Measurements from ENCODE around the gene POLRMT.
A peak's percentile ranks its signal among the peaks of the same experiment; 100 is the strongest.
"Not testable (repeated sequence)": the region's sequence is repeated elsewhere in the genome, so short reads cannot be mapped to it uniquely, and the experiment has no call there.

POLRMT gene

GRCh38 chr19:608155-609003 lies 25.0 kb downstream of the POLRMT start:
- Histone ChIP-seq H3K4me3 (ENCODE audit: low read depth, low read length) (no peak overlapping the region), H3K27ac (no peak overlapping the region), H3K27me3 (ENCODE audit: insufficient read depth, low read depth, severe bottlenecking) (no peaks in the 10 kb centered on the region), H3K36me3 (peaks cover 7% of the 10 kb centered on the region), H3K9me3 (ENCODE audit: severe bottlenecking) (no peaks in the 10 kb centered on the region)
- TF ChIP-seq CTCF (IDR thresholded peaks at IDR 0.05; ENCODE audit: low read depth, low read length): no peak
- DNase-seq: peak; percentile 44

GRCh38 chr19:607301-608154 lies 25.8 kb downstream of the POLRMT start:
- TF ChIP-seq CTCF (IDR thresholded peaks at IDR 0.05; ENCODE audit: low read depth, low read length): no peak
- Histone ChIP-seq H3K27me3 (ENCODE audit: insufficient read depth, low read depth, severe bottlenecking) (no peaks in the 10 kb centered on the region), H3K4me3 (ENCODE audit: low read depth, low read length) (no peak overlapping the region), H3K9me3 (ENCODE audit: severe bottlenecking) (no peaks in the 10 kb centered on the region), H3K27ac (no peak overlapping the region), H3K36me3 (0 out of 2 replicates have a peak, but pooled peaks cover 3% of the 10 kb centered on the region)
- no peak for DNase-seq

- H3K27me3 ChIP-seq (ENCODE audit: insufficient read depth, low read depth, severe bottlenecking); H3K4me3 ChIP-seq (ENCODE audit: low read depth, low read length); H3K27ac ChIP-seq; H3K9me3 ChIP-seq (ENCODE audit: severe bottlenecking); DNase-seq; H3K36me3 ChIP-seq: not testable (repeated sequence)
Measured at GRCh38 chr19:605061-605971, 28.0 kb downstream of the POLRMT start.

GRCh38 chr19:604355-604754 lies 29.0 kb downstream of the POLRMT start:
- Histone ChIP-seq H3K27me3 (ENCODE audit: insufficient read depth, low read depth, severe bottlenecking) (no peaks in the 10 kb centered on the region), H3K27ac (no peak overlapping the region), H3K36me3 (no peaks in the 10 kb centered on the region), H3K4me3 (ENCODE audit: low read depth, low read length) (no peak overlapping the region), H3K9me3 (ENCODE audit: severe bottlenecking) (peaks cover 4% of the 10 kb centered on the region)
- DNase-seq: peak; percentile 52
- no peak for TF ChIP-seq CTCF (IDR thresholded peaks at IDR 0.05; ENCODE audit: low read depth, low read length)

- H3K36me3 ChIP-seq; H3K27ac ChIP-seq; DNase-seq; H3K4me3 ChIP-seq (ENCODE audit: low read depth, low read length); H3K9me3 ChIP-seq (ENCODE audit: severe bottlenecking); H3K27me3 ChIP-seq (ENCODE audit: insufficient read depth, low read depth, severe bottlenecking): not testable (repeated sequence)
Measured at GRCh38 chr19:603779-604178, 29.6 kb downstream of the POLRMT start.

GRCh38 chr19:603302-603639 lies 30.1 kb downstream of the POLRMT start:
- not testable (repeated sequence) for DNase-seq; H3K9me3 ChIP-seq (ENCODE audit: severe bottlenecking); H3K4me3 ChIP-seq (ENCODE audit: low read depth, low read length); H3K36me3 ChIP-seq; H3K27ac ChIP-seq; H3K27me3 ChIP-seq (ENCODE audit: insufficient read depth, low read depth, severe bottlenecking)

Measured in WERI-Rb-1 (cell line).